D721Med (cell line): ENCODE data around the gene BEND2.

Experiments used
- DNase-seq: peaks from one replicate; pipeline ENCODE4 v3.0.0; 2011; ENCODE audit warnings: low spot score; ENCODE audit not compliant: insufficient read length
- FAIRE-seq: peaks from 2 replicates; lab custom pipeline; 2011; peaks lifted over from hg19 to GRCh38; lab: Jason Lieb, UNC
- CTCF ChIP-seq: IDR thresholded peaks from 2 replicates; pipeline ENCODE4 v1.5.1; 2012; ENCODE audit warnings: mild to moderate bottlenecking, control low read depth; ENCODE audit not compliant: insufficient read depth; ENCODE audit errors: missing control alignments

The BEND2 gene

GRCh38 chrX:18119856-18120255 lies 100.8 kb downstream of the BEND2 start:
- FAIRE-seq: no peak
- no peak for TF ChIP-seq CTCF
- DNase-seq: no peak
